ENCODE data around the gene DYSF.

DYSF gene

GRCh38 chr2:71697106-71698004, 244.0 kb downstream of the DYSF start:
- no peak for DNase-seq

- DNase-seq, result no peak
These were observed 246.1 kb downstream of the DYSF start for GRCh38 chr2:71699428-71699827.

GRCh38 chr2:71700041-71700657, 246.8 kb downstream of the DYSF start:
- DNase-seq, result no peak

- DNase-seq, result no peak
These were observed 247.5 kb downstream of the DYSF start for GRCh38 chr2:71700658-71701397.

- no peak for DNase-seq
These were observed 249.0 kb downstream of the DYSF start for GRCh38 chr2:71702071-71702970.

GRCh38 chr2:71702971-71703898, 249.9 kb downstream of the DYSF start:
- DNase-seq, result no peak

GRCh38 chr2:71704131-71704561, 250.8 kb downstream of the DYSF start:
- no peak for DNase-seq

- no peak for DNase-seq
These were observed 251.3 kb downstream of the DYSF start for GRCh38 chr2:71704688-71705087.

GRCh38 chr2:71705171-71705960, 252.0 kb downstream of the DYSF start:
- no peak for DNase-seq

GRCh38 chr2:71706121-71706520, 252.8 kb downstream of the DYSF start:
- no peak for DNase-seq

- DNase-seq, result no peak
These were observed 253.5 kb downstream of the DYSF start for GRCh38 chr2:71706836-71707235.

GRCh38 chr2:71710367-71711132, 257.2 kb downstream of the DYSF start:
- DNase-seq, result no peak

GRCh38 chr2:71711133-71711855, 257.9 kb downstream of the DYSF start:
- no peak for DNase-seq

GRCh38 chr2:71712158-71712818, 258.9 kb downstream of the DYSF start:
- DNase-seq, result no peak

GRCh38 chr2:71713581-71714580, 260.5 kb downstream of the DYSF start:
- DNase-seq, result no peak

GRCh38 chr2:71714601-71715240, 261.4 kb downstream of the DYSF start:
- no peak for DNase-seq

Data from NCI-H1417 treated with DMSO at 0.1 percent for 48 hours (cell line).